IMR-90 (cell line): ENCODE results near the gene KPTN. TPM values are rescaled to one million over a fixed set of nuclear protein-coding genes. Genes with fewer than 3 reads are reported as not detected.

Experiments used
- ATAC-seq: fragments of 200-7000 bp; cut with Tn5 transposase; 2 replicates; pipeline ENCODE4 v1.9.1; 2020; ENCODE audit warnings: low read depth, mild to moderate bottlenecking, moderate library complexity
- BruUV-seq: library from RNA; stranded (reverse); fragments of 400-500 nt; replicated peaks from 2 replicates; lab custom pipeline; 2021; lab: Mats Ljungman, UMichigan
- CTCF ChIA-PET: fragments of 300-600 bp; formaldehyde crosslinking; extraction: SDS; loops from one replicate; lab custom pipeline; 2021; ENCODE audit warnings: antibody characterized with exemption; lab: Yijun Ruan, JAX
- POLR2A ChIA-PET: fragments of 300-600 bp; sonication (Branson Sonifier 250); formaldehyde crosslinking; loops from one replicate; lab custom pipeline; 2022; ENCODE audit warnings: antibody characterized with exemption; ENCODE audit not compliant: unreplicated experiment; lab: Charles Lee
- DNase-seq: peaks from one replicate; pipeline ENCODE4 v3.0.0; 2013
- H2AFZ ChIP-seq: replicated peaks from 2 replicates; pipeline ENCODE3; 2013; ENCODE audit warnings: low read length, mild to moderate bottlenecking; ENCODE audit not compliant: poor library complexity
- H2AK5ac ChIP-seq: 2 replicates; pipeline ENCODE4 v1.6.1; 2013; ENCODE audit warnings: low read depth, low read length, inconsistent platforms
- H2AK9ac ChIP-seq: replicated peaks from 2 replicates; pipeline ENCODE3; 2013; ENCODE audit warnings: mild to moderate bottlenecking, low read depth, low read length, moderate library complexity; ENCODE audit not compliant: poor library complexity
- H2BK120ac ChIP-seq: 2 replicates; pipeline ENCODE4 v1.6.1; 2013; ENCODE audit warnings: low read depth, low read length, inconsistent platforms
- H2BK15ac ChIP-seq: 3 replicates; pipeline ENCODE4 v1.6.1; 2013; ENCODE audit warnings: low read depth, low read length, inconsistent platforms
- H2BK20ac ChIP-seq: 2 replicates; pipeline ENCODE4 v1.6.1; 2013; ENCODE audit warnings: low read depth, mild to moderate bottlenecking, inconsistent platforms, low read length, moderate library complexity
- H2BK5ac ChIP-seq: 2 replicates; pipeline ENCODE4 v1.6.1; 2013; ENCODE audit warnings: mild to moderate bottlenecking, low read depth, low read length, inconsistent platforms; ENCODE audit not compliant: poor library complexity, severe bottlenecking
- H3K14ac ChIP-seq: replicated peaks from 2 replicates; pipeline ENCODE4 v1.6.1; 2013; ENCODE audit warnings: low read depth, low read length, inconsistent platforms
- H3K18ac ChIP-seq: 2 replicates; pipeline ENCODE4 v1.6.1; 2013; ENCODE audit warnings: low read depth, low read length, control low read depth
- H3K23ac ChIP-seq: 2 replicates; pipeline ENCODE4 v1.6.1; 2013; ENCODE audit warnings: low read depth, low read length, inconsistent platforms
- H3K27ac ChIP-seq: 2 replicates; pipeline ENCODE4 v1.5.1; 2013; ENCODE audit warnings: mild to moderate bottlenecking, control low read depth, low read length; ENCODE audit not compliant: insufficient read depth
- H3K27me3 ChIP-seq: 2 replicates; pipeline ENCODE4 v1.6.1; 2013; ENCODE audit warnings: low read length; ENCODE audit not compliant: control insufficient read depth, insufficient read depth
- H3K36me3 ChIP-seq: 2 replicates; pipeline ENCODE4 v1.6.1; 2013; ENCODE audit warnings: low read length, mixed read lengths; ENCODE audit not compliant: control insufficient read depth, insufficient read depth
- H3K4ac ChIP-seq: 2 replicates; pipeline ENCODE4 v1.6.1; 2013; ENCODE audit warnings: low read depth, low read length, inconsistent platforms
- H3K4me1 ChIP-seq: 2 replicates; pipeline ENCODE4 v1.6.1; 2013; ENCODE audit warnings: low read length, mixed read lengths; ENCODE audit not compliant: control insufficient read depth, insufficient read depth
- H3K4me2 ChIP-seq: 2 replicates; pipeline ENCODE4 v1.6.1; 2013; ENCODE audit warnings: low read depth, mild to moderate bottlenecking, control low read depth, low read length, moderate library complexity
- H3K4me3 ChIP-seq: 2 replicates; pipeline ENCODE4 v1.5.1; 2013; ENCODE audit warnings: low read depth, mild to moderate bottlenecking, control low read depth, low read length, moderate library complexity; ENCODE audit not compliant: insufficient read depth
- H3K56ac ChIP-seq: 2 replicates; pipeline ENCODE4 v1.6.1; 2013; ENCODE audit warnings: low read length, inconsistent platforms; ENCODE audit not compliant: insufficient read depth; ENCODE audit errors: extremely low read depth
- H3K79me1 ChIP-seq, 2 experiments: 2 replicates each; pipeline ENCODE4 v1.6.1; 2013; ENCODE audit warnings: low read length in 2 of 2, inconsistent platforms in 1 of 2, low read depth in 1 of 2
- H3K9ac ChIP-seq: 2 replicates; pipeline ENCODE4 v1.6.1; 2013; ENCODE audit warnings: low read depth, low read length, control low read depth
- H3K9me1 ChIP-seq: 2 replicates; pipeline ENCODE4 v1.6.1; 2013; ENCODE audit warnings: low read length, inconsistent platforms; ENCODE audit not compliant: insufficient read depth
- H3K9me3 ChIP-seq: 2 replicates; pipeline ENCODE4 v1.6.1; 2013; ENCODE audit warnings: low read length; ENCODE audit not compliant: control insufficient read depth, insufficient read depth
- H4K20me1 ChIP-seq: 2 replicates; pipeline ENCODE4 v1.6.1; 2013; ENCODE audit warnings: low read length, inconsistent platforms; ENCODE audit not compliant: insufficient read depth
- H4K5ac ChIP-seq: 2 replicates; pipeline ENCODE4 v1.6.1; 2013; ENCODE audit warnings: mild to moderate bottlenecking, low read depth, low read length, control low read depth
- H4K8ac ChIP-seq, 2 experiments: 2 replicates each; pipeline ENCODE4 v1.6.1; 2013; ENCODE audit warnings: low read depth in 2 of 2, low read length in 2 of 2, control low read depth in 1 of 2, inconsistent platforms in 1 of 2
- H4K91ac ChIP-seq: 2 replicates; pipeline ENCODE4 v1.6.1; 2013; ENCODE audit warnings: low read depth, low read length, inconsistent platforms; ENCODE audit not compliant: insufficient read depth
- BHLHE40 ChIP-seq: fragments of 150-350 bp; IDR thresholded peaks from 2 replicates; pipeline ENCODE4 v1.6.1; 2016; ENCODE audit warnings: mild to moderate bottlenecking, low read depth, low read length
- CEBPB ChIP-seq: IDR thresholded peaks from 2 replicates; pipeline ENCODE4 v1.6.1; 2012; ENCODE audit warnings: low read depth, low read length, improper control_type of control experiment
- CHD1 ChIP-seq: IDR thresholded peaks from 2 replicates; pipeline ENCODE4 v1.6.1; 2012; ENCODE audit warnings: low read depth, low read length, improper control_type of control experiment
- ELK1 ChIP-seq: fragments of 150-350 bp; IDR thresholded peaks from 2 replicates; pipeline ENCODE4 v1.6.1; 2016; ENCODE audit warnings: low read depth, mild to moderate bottlenecking, low read length, moderate library complexity, borderline replicate concordance
- FOS ChIP-seq: fragments of 150-350 bp; IDR thresholded peaks from 2 replicates; pipeline ENCODE4 v1.6.1; 2016; ENCODE audit warnings: low read depth, low read length
- MAFK ChIP-seq: IDR thresholded peaks from 2 replicates; pipeline ENCODE4 v1.6.1; 2012; ENCODE audit warnings: low read depth, low read length, improper control_type of control experiment
- MXI1 ChIP-seq: IDR thresholded peaks from 2 replicates; pipeline ENCODE4 v1.6.1; 2012; ENCODE audit warnings: low read depth, mild to moderate bottlenecking, low read length, moderate library complexity, borderline replicate concordance
- NFE2L2 ChIP-seq: fragments of 150-350 bp; IDR thresholded peaks from 2 replicates; pipeline ENCODE4 v1.6.1; 2016; ENCODE audit warnings: low read depth, mild to moderate bottlenecking, low read length
- POLR2A ChIP-seq: IDR thresholded peaks from 2 replicates; pipeline ENCODE4 v1.6.1; 2012; ENCODE audit warnings: mild to moderate bottlenecking, low read depth, low read length
- RAD21 ChIP-seq: IDR thresholded peaks from 2 replicates; pipeline ENCODE4 v1.6.1; 2012; ENCODE audit warnings: low read length, improper control_type of control experiment
- RCOR1 ChIP-seq: IDR thresholded peaks from 2 replicates; pipeline ENCODE4 v1.6.1; 2012; ENCODE audit warnings: mild to moderate bottlenecking, low read length, improper control_type of control experiment; ENCODE audit not compliant: insufficient replicate concordance
- RFX5 ChIP-seq: IDR thresholded peaks from 2 replicates; pipeline ENCODE4 v1.8.0; 2012; ENCODE audit warnings: low read depth, mild to moderate bottlenecking, low read length, moderate library complexity
- SMC3 ChIP-seq: fragments of 150-350 bp; IDR thresholded peaks from 2 replicates; pipeline ENCODE4 v1.6.1; 2016; ENCODE audit warnings: low read depth, mild to moderate bottlenecking, antibody characterized with exemption, low read length, moderate library complexity
- USF2 ChIP-seq: fragments of 150-350 bp; IDR thresholded peaks from 2 replicates; pipeline ENCODE4 v1.6.1; 2017; ENCODE audit warnings: mild to moderate bottlenecking, antibody characterized with exemption, low read length, low read depth
- WGBS, 2 experiments: methylation state at CpG; one replicate each; pipeline versions ENCODE4 v1.1.5 to v1.1.7; 2013; ENCODE audit warnings: missing lambda C conversion rate in 2 of 2; ENCODE audit not compliant: insufficient read length in 1 of 2; ENCODE audit errors: extremely low coverage in 2 of 2; 5-methylcytosine and 5-hydroxymethylcytosine counted together
- dilution Hi-C: fragments of 300-500 bp; cut with HindIII; formaldehyde crosslinking; loops from one replicate; pipeline ENCODE4 v1.14.3; 2018; ENCODE audit warnings: low sequenced_read_pairs; ENCODE audit not compliant: unreplicated experiment
- in situ Hi-C: fragments of 300-500 bp; cut with MboI; formaldehyde crosslinking; loops from 3 replicates; pipeline ENCODE4 v1.14.3; 2019; ENCODE audit warnings: low sequenced_read_pairs, inconsistent platforms, mixed read lengths
- intact Hi-C: fragments of 100-400 bp; cut with micrococcal nuclease; formaldehyde crosslinking; loops from 2 replicates; pipeline ENCODE4 v1.10.0; 2022
- polyA plus RNA-seq, 3 experiments: library from polyadenylated mRNA; depleted of rRNA; stranded (reverse); fragments of >200 nt; gene quantifications; 2 replicates each; pipeline ENCODE4 v1.2.3, GENCODE V29; 2012; ENCODE audit warnings: low replicate concordance in 1 of 3
- total RNA-seq: library from RNA; depleted of rRNA; stranded (reverse); fragments of >200 nt; gene quantifications from 2 replicates; pipeline ENCODE4 v1.2.3, GENCODE V29; 2012

KPTN gene
- total and polyA plus RNA-seq, 2 of the 4 experiments (the other 2 are of a cell fraction) = 4.1 to 15.4 TPM

DNA sequence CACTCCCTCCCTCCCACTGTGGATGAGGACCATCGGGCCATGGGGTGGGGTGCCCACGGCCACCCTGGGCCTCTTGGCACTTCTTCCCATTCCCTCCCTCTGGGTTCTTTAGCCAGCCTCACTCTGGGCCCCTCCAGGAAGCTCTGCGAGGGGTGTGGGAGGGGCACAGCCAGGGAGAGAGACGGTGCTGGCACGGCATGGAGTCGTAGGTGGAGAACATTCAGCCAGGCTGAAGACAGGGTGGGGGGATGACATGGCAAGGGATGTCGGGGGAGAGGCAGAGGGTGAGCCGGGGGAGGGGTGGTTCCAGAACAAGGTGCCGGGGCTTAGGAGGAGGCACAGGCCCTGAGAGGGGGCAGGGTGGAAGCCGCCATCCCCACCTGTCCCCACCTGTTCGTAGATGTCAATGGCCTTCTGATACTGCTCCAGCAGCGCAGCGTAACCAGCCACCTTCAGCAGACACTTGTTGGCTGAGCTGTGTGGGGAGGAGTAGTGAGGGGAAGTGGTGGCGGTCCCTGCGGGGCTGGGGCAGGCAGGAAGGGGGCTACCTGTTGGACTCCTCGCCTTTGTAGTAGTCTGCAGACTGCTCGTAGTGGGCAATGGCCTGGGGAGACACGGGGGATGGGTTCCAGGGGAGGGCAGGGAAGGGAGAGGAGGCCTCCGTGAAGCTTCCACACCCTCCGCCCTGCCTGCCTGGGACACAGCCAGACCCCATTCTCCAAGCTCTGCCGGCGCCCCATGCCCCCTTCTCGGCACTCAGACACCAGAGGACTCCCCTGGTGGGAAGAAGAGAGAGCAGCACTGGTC lies 8.8 kb upstream of the KPTN start (continued):
- TF ChIP-seq RCOR1 = no peak

GRCh38 chr19:47492137-47492533 lies 8.1 kb upstream of the KPTN start:
- in situ Hi-C loops = no loop called here
- Histone ChIP-seq H3K79me1 (peaks cover 0 to 7% of the 10 kb centered on the region in 2 experiments; a peak in 2 of 4 replicates), H4K91ac (no peak overlapping the region), H3K18ac (no peak overlapping the region), H3K14ac (no peak overlapping the region), H3K9me1 (peaks cover 6% of the 10 kb centered on the region; the same call in 1 of the 2 replicates), H2AFZ (no peak overlapping the region), H3K9me3 (no peaks in the 10 kb centered on the region), H3K36me3 (peaks cover 52% of the 10 kb centered on the region), H3K4me3 (no peak overlapping the region), H3K4me1 (no peaks in the 10 kb centered on the region), H2BK5ac (no peak overlapping the region), H3K4ac (no peak overlapping the region), H4K8ac (no peak overlapping the region), H3K56ac (no peak overlapping the region), H4K20me1 (peaks cover 12% of the 10 kb centered on the region; the same call in 1 of the 2 replicates), H3K27ac (no peak overlapping the region), H3K9ac (no peak overlapping the region), H2AK9ac (no peak overlapping the region), H2AK5ac (no peak overlapping the region), H4K5ac (no peak overlapping the region), H3K27me3 (no peaks in the 10 kb centered on the region), H2BK120ac (no peak overlapping the region), H2BK15ac (no peak overlapping the region), H3K4me2 (no peak overlapping the region), H2BK20ac (no peak overlapping the region), H3K23ac (no peak overlapping the region)
- no TSS peak for BruUV-seq
- dilution Hi-C loops = no loop called here
- WGBS, 2 experiments = 95% methylated on average over 4 of the region's 14 CpGs; no CpG with 5 or more reads in 1 of the 2 experiments
- ATAC-seq (no peak), DNase-seq (no peak)
- ChIA-PET CTCF (no interaction called here), POLR2A (no interaction called here)
- intact Hi-C loops = no loop called here
- TF ChIP-seq MXI1 (no peak), NFE2L2 (no peak), POLR2A (no peak), SMC3 (no peak), ELK1 (no peak), CHD1 (no peak), MAFK (no peak), BHLHE40 (no peak), FOS (no peak), RFX5 (no peak), USF2 (no peak), RAD21 (no peak), CEBPB (no peak), RCOR1 (no peak)
